Ishikawa (cell line): Measurements from ENCODE around the gene HMGXB4.

Experiments
- CEBPB ChIP-seq: IDR thresholded peaks from 2 replicates; pipeline ENCODE4 v1.6.1; 2012
- CREB1 ChIP-seq: IDR thresholded peaks from 2 replicates; pipeline ENCODE4 v1.6.1; 2012; ENCODE audit warnings: low read depth
- EGR1 ChIP-seq: IDR thresholded peaks from 2 replicates; pipeline ENCODE4 v1.6.1; 2012
- EP300 ChIP-seq: IDR thresholded peaks from 2 replicates; pipeline ENCODE4 v1.6.1; 2012; ENCODE audit warnings: borderline replicate concordance
- FOXM1 ChIP-seq: IDR thresholded peaks from 2 replicates; pipeline ENCODE4 v1.6.1; 2012; ENCODE audit warnings: low read depth, borderline replicate concordance
- NFIC ChIP-seq: IDR thresholded peaks from 2 replicates; pipeline ENCODE4 v1.6.1; 2012
- RAD21 ChIP-seq: IDR thresholded peaks from 2 replicates; pipeline ENCODE4 v1.6.1; 2012; ENCODE audit warnings: low read depth
- TAF1 ChIP-seq: IDR thresholded peaks from 2 replicates; pipeline ENCODE4 v1.6.1; 2012; ENCODE audit warnings: low read depth, mild to moderate bottlenecking
- TCF12 ChIP-seq: IDR thresholded peaks from 2 replicates; pipeline ENCODE4 v1.6.1; 2012; ENCODE audit warnings: low read depth
- TEAD4 ChIP-seq: IDR thresholded peaks from 2 replicates; pipeline ENCODE4 v1.6.1; 2012
- YY1 ChIP-seq: IDR thresholded peaks from 2 replicates; pipeline ENCODE4 v1.6.1; 2012; ENCODE audit warnings: low read depth
- ZBTB7A ChIP-seq: IDR thresholded peaks from 2 replicates; pipeline ENCODE4 v1.6.1; 2012; ENCODE audit warnings: low read depth
- TF ChIP-seq, protein P1 (sequence below): IDR thresholded peaks from 2 replicates; pipeline ENCODE4 v1.6.1; 2012; ENCODE audit warnings: low read depth, mild to moderate bottlenecking
- TF ChIP-seq, protein P2 (sequence below): IDR thresholded peaks from 2 replicates; pipeline ENCODE4 v1.6.1; 2012
- TF ChIP-seq, protein P3 (sequence below): IDR thresholded peaks from 2 replicates; pipeline ENCODE4 v1.6.1; 2012

The HMGXB4 gene

DNA sequence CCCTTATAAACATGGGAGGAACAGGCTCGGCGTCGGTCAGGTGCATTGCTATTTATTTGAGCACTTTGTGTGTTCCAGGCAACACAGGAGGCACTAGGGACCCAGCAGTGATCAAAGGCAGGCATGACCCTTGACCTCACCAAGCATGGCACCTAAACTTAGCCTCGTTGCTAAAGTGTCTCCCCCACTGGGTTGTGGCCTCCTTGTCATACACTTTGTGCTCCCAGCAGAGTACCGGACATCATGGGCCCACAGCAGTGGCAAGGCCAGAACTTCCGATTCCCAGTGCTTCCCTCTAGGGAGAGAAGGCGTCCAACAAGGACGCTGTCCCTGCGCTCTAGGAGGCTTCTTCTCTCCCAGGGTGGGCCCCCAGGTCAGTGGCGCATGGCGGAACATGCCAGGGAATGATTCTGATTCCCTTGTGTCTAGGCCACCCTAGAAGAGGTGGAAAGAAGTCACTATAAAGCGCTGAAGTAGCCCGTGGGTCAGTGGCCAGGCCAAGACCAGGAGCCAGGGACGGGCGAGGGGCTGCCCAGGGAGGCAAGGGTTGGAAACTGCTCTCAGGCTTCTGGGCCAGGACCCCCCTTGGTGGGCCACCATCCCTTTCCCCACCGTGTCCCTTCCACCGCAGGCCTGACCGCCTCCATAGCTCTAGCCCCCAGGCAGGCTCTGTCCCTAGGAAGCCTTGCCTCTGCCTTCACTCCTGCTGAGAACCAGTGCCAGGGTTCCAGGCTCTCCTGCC, 62.1 kb downstream of the HMGXB4 start:
- TF ChIP-seq NFIC, result no peak
- TF ChIP-seq RAD21, result no peak
- TF ChIP-seq CREB1, result no peak
- TF ChIP-seq, protein P1, sequence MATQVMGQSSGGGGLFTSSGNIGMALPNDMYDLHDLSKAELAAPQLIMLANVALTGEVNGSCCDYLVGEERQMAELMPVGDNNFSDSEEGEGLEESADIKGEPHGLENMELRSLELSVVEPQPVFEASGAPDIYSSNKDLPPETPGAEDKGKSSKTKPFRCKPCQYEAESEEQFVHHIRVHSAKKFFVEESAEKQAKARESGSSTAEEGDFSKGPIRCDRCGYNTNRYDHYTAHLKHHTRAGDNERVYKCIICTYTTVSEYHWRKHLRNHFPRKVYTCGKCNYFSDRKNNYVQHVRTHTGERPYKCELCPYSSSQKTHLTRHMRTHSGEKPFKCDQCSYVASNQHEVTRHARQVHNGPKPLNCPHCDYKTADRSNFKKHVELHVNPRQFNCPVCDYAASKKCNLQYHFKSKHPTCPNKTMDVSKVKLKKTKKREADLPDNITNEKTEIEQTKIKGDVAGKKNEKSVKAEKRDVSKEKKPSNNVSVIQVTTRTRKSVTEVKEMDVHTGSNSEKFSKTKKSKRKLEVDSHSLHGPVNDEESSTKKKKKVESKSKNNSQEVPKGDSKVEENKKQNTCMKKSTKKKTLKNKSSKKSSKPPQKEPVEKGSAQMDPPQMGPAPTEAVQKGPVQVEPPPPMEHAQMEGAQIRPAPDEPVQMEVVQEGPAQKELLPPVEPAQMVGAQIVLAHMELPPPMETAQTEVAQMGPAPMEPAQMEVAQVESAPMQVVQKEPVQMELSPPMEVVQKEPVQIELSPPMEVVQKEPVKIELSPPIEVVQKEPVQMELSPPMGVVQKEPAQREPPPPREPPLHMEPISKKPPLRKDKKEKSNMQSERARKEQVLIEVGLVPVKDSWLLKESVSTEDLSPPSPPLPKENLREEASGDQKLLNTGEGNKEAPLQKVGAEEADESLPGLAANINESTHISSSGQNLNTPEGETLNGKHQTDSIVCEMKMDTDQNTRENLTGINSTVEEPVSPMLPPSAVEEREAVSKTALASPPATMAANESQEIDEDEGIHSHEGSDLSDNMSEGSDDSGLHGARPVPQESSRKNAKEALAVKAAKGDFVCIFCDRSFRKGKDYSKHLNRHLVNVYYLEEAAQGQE, result no peak
- no peak for TF ChIP-seq TEAD4
- TF ChIP-seq TAF1, result no peak
- TF ChIP-seq TCF12, result no peak
- TF ChIP-seq, protein P2, sequence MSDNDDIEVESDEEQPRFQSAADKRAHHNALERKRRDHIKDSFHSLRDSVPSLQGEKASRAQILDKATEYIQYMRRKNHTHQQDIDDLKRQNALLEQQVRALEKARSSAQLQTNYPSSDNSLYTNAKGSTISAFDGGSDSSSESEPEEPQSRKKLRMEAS, result no peak
- no peak for TF ChIP-seq EGR1
- no peak for TF ChIP-seq FOXM1
- TF ChIP-seq YY1, result no peak
- no peak for TF ChIP-seq CEBPB
- TF ChIP-seq EP300, result no peak
- no peak for TF ChIP-seq ZBTB7A
- TF ChIP-seq, protein P3, sequence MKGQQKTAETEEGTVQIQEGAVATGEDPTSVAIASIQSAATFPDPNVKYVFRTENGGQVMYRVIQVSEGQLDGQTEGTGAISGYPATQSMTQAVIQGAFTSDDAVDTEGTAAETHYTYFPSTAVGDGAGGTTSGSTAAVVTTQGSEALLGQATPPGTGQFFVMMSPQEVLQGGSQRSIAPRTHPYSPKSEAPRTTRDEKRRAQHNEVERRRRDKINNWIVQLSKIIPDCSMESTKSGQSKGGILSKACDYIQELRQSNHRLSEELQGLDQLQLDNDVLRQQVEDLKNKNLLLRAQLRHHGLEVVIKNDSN, result no peak

DNA sequence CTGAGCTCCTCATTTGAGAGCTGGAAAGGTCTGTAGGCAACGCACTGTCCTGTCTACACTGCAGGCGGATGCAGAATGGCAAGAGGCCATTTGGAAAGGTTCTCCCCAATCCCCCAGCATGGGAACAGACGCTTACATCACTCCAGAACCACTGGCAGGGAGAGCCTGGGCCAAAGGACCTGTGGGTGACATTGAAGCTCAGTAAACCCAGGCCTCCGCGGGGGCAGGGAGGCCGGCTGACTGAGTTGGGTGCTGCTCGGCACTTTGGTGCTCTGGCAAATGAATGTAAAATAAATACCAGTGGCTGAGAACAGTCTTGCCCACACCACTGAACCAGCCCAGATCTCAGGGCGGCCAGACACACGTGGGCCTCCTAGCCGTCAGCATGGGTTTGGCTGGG, 64.8 kb downstream of the HMGXB4 start:
- TF ChIP-seq, protein P2, result no peak
- TF ChIP-seq EGR1 (no peak), NFIC (no peak), FOXM1 (no peak)

DNA sequence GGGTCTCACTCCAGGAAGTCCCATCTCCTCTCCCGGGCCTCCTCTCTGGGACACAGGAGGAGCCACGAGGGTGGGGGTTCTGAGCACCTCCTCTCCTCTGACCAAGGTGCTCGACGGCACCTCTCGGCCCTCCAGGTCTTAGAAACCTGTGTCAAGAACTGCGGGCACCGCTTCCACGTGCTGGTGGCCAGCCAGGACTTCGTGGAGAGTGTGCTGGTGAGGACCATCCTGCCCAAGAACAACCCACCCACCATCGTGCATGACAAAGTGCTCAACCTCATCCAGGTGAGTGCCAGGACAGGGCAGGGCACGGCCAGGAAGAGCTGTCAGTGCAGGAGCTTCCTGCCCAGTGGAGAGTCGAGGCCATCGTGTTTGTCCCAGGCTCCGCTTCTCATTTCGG, 65.6 kb downstream of the HMGXB4 start:
- TF ChIP-seq TEAD4 (no peak), EP300 (no peak), CEBPB (no peak), FOXM1 (no peak), RAD21 (no peak), ZBTB7A (no peak), TCF12 (no peak), YY1 (no peak), EGR1 (no peak), NFIC (no peak), CREB1 (no peak), TAF1 (no peak)
- TF ChIP-seq, protein P2, result no peak
- TF ChIP-seq, protein P3, result no peak
- TF ChIP-seq, protein P1, result no peak

DNA sequence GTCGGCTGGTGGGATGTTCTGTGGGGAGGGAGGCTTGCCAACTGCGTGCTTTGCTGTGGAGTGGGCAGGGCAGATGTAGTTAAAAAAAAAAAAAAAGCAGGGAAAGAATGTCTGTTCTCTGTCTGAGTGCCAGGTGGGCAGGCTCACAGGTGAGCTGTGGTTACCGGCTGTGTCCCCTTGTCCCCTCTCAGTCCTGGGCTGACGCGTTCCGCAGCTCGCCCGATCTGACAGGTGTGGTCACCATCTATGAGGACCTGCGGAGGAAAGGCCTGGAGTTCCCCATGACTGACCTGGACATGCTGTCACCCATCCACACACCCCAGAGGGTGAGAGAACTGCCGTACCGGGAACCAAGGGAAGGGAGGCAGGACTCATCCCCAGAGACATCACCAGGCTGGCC, 66.0 kb downstream of the HMGXB4 start:
- TF ChIP-seq TEAD4 (no peak), EGR1 (no peak), TAF1 (no peak), ZBTB7A (no peak)
- TF ChIP-seq, protein P1, result no peak
- TF ChIP-seq, protein P3, result no peak
